MM.1S (cell line): ENCODE data around the gene JAKMIP2.

ENCODE experiments used
- DNase-seq: peaks from one replicate; pipeline ENCODE4 v3.0.0-alpha.2; 2015
- H2AFZ ChIP-seq: fragments of 300-600 bp; sonication (generic); 2 replicates; pipeline ENCODE4 v1.6.0; 2016; ENCODE audit warnings: antibody characterized with exemption, low read length
- H3F3A ChIP-seq: fragments of 300-600 bp; sonication (generic); 2 replicates; pipeline ENCODE4 v1.6.1; 2016; ENCODE audit warnings: mild to moderate bottlenecking, antibody characterized with exemption, low read length, moderate library complexity, mixed read lengths; ENCODE audit not compliant: insufficient read depth
- H3K27ac ChIP-seq: fragments of 300-600 bp; sonication (generic); 2 replicates; pipeline ENCODE4 v1.5.1; 2016; ENCODE audit warnings: mild to moderate bottlenecking, low read length
- H3K27me3 ChIP-seq: fragments of 300-600 bp; sonication (generic); replicated peaks from 2 replicates; pipeline ENCODE4 v1.6.0; 2016; ENCODE audit warnings: low read length; ENCODE audit not compliant: insufficient read depth
- H3K36me3 ChIP-seq: fragments of 300-600 bp; sonication (generic); replicated peaks from 2 replicates; pipeline ENCODE4 v1.6.1; 2016; ENCODE audit warnings: mild to moderate bottlenecking, low read length, mixed read lengths; ENCODE audit not compliant: insufficient read depth
- H3K4me1 ChIP-seq: fragments of 300-600 bp; sonication (generic); 2 replicates; pipeline ENCODE4 v1.6.1; 2016; ENCODE audit warnings: low read length, mixed read lengths
- H3K4me2 ChIP-seq: fragments of 300-600 bp; sonication (generic); 2 replicates; pipeline ENCODE4 v1.6.0; 2016; ENCODE audit warnings: low read depth, low read length
- H3K4me3 ChIP-seq: fragments of 300-600 bp; sonication (generic); 2 replicates; pipeline ENCODE4 v1.5.1; 2016; ENCODE audit warnings: low read length, mixed read lengths
- H3K79me2 ChIP-seq: fragments of 300-600 bp; sonication (generic); 2 replicates; pipeline ENCODE4 v1.6.1; 2016; ENCODE audit warnings: mixed run types, low read length, mixed read lengths
- H3K9ac ChIP-seq: fragments of 300-600 bp; sonication (generic); 2 replicates; pipeline ENCODE4 v1.6.1; 2016; ENCODE audit warnings: low read length, mixed read lengths
- H3K9me2 ChIP-seq: fragments of 300-600 bp; sonication (generic); replicated peaks from 2 replicates; pipeline ENCODE4 v1.6.1; 2016; ENCODE audit warnings: mild to moderate bottlenecking, low read length, mixed read lengths; ENCODE audit not compliant: insufficient read depth
- H3K9me3 ChIP-seq: fragments of 300-600 bp; sonication (generic); replicated peaks from 2 replicates; pipeline ENCODE4 v1.6.1; 2016; ENCODE audit warnings: mild to moderate bottlenecking, low read length, mixed read lengths; ENCODE audit not compliant: insufficient read depth
- H4K20me1 ChIP-seq: fragments of 300-600 bp; sonication (generic); 2 replicates; pipeline ENCODE4 v1.6.1; 2016; ENCODE audit warnings: mild to moderate bottlenecking, low read length, moderate library complexity, mixed read lengths; ENCODE audit not compliant: insufficient read depth
- CTCF ChIP-seq: fragments of 300-600 bp; sonication (generic); IDR thresholded peaks from 2 replicates; pipeline ENCODE4 v1.5.1; 2016; ENCODE audit warnings: antibody characterized with exemption, low read length, mixed read lengths
- EZH2 ChIP-seq: fragments of 300-600 bp; sonication (generic); optimal IDR thresholded peaks from 2 replicates; pipeline ENCODE3; 2017; ENCODE audit warnings: low read depth, mild to moderate bottlenecking, antibody characterized with exemption, low read length, mixed read lengths
- EZH2phosphoT487 ChIP-seq: fragments of 300-600 bp; sonication (generic); IDR thresholded peaks from 2 replicates; pipeline ENCODE4 v1.6.1; 2018; ENCODE audit warnings: antibody characterized with exemption, low read length

The JAKMIP2 gene

GRCh38 chr5:147796556-147797308, 14.2 kb upstream of the JAKMIP2 start:
- no peaks in the 10 kb centered on the region for H3K4me1 ChIP-seq
- H3K4me3 ChIP-seq, result no peak overlapping the region
- no peak overlapping the region for H3K4me2 ChIP-seq
- H3K27ac ChIP-seq, result no peak overlapping the region
- no peaks in the 10 kb centered on the region for H3K36me3 ChIP-seq
- no peaks in the 10 kb centered on the region for H3K9me3 ChIP-seq
- TF ChIP-seq EZH2 (no peak), EZH2phosphoT487 (no peak), CTCF (no peak)
- no peak overlapping the region for H3K9ac ChIP-seq
- no peaks in the 10 kb centered on the region for H3K9me2 ChIP-seq
- H3K79me2 ChIP-seq, result no peaks in the 10 kb centered on the region
- no peak overlapping the region for H2AFZ ChIP-seq
- no peaks in the 10 kb centered on the region for H3K27me3 ChIP-seq
- no peaks in the 10 kb centered on the region for H4K20me1 ChIP-seq
- H3F3A ChIP-seq, result no peaks in the 10 kb centered on the region
- no peak for DNase-seq

- no peaks in the 10 kb centered on the region for H4K20me1 ChIP-seq
- no peak overlapping the region for H3K9ac ChIP-seq
- no peaks in the 10 kb centered on the region for H3K36me3 ChIP-seq
- no peak overlapping the region for H2AFZ ChIP-seq
- no peak for DNase-seq
- H3K79me2 ChIP-seq, result no peaks in the 10 kb centered on the region
- no peak for TF ChIP-seq EZH2
- TF ChIP-seq CTCF, result no peak
- TF ChIP-seq EZH2phosphoT487, result no peak
- H3K27me3 ChIP-seq, result no peaks in the 10 kb centered on the region
- H3K27ac ChIP-seq, result no peak overlapping the region
- H3K4me3 ChIP-seq, result no peak overlapping the region
- no peaks in the 10 kb centered on the region for H3K9me3 ChIP-seq
- no peaks in the 10 kb centered on the region for H3K9me2 ChIP-seq
- H3K4me1 ChIP-seq, result no peaks in the 10 kb centered on the region
- H3K4me2 ChIP-seq, result no peak overlapping the region
- no peaks in the 10 kb centered on the region for H3F3A ChIP-seq
Observed at GRCh38 chr5:147791181-147791580, 8.7 kb upstream of the JAKMIP2 start.

GRCh38 chr5:147789820-147790219, 7.3 kb upstream of the JAKMIP2 start:
- TF ChIP-seq EZH2 (no peak), CTCF (no peak)
- Histone ChIP-seq H3K4me3 (no peak overlapping the region), H3K9ac (no peak overlapping the region), H2AFZ (no peak overlapping the region), H3K27ac (no peak overlapping the region), H3K4me1 (no peaks in the 10 kb centered on the region), H4K20me1 (no peaks in the 10 kb centered on the region), H3K36me3 (no peaks in the 10 kb centered on the region), H3K27me3 (no peaks in the 10 kb centered on the region), H3K4me2 (no peak overlapping the region), H3K9me2 (no peaks in the 10 kb centered on the region), H3K9me3 (no peaks in the 10 kb centered on the region), H3K79me2 (no peaks in the 10 kb centered on the region), H3F3A (no peaks in the 10 kb centered on the region)
- DNase-seq, result no peak
